ENCODE data around the gene CDK17.

The CDK17 gene

GRCh38 chr12:96241846-96242256 lies 158.4 kb downstream of the CDK17 start:
- Histone ChIP-seq H3K4me1 (ENCODE audit: insufficient read depth, low read length) (no peaks in the 10 kb centered on the region), H3K27ac (ENCODE audit: low read length) (no peak overlapping the region), H3K9me3 (ENCODE audit: insufficient read depth, low read depth, low read length) (no peaks in the 10 kb centered on the region), H3K27me3 (ENCODE audit: insufficient read depth, low read length) (no peaks in the 10 kb centered on the region), H3K36me3 (ENCODE audit: insufficient read depth, low read depth, low read length) (no peaks in the 10 kb centered on the region), H3K4me3 (ENCODE audit: low read length) (no peak overlapping the region), H3K9ac (ENCODE audit: low read depth, low read length) (no peak overlapping the region)

GRCh38 chr12:96241431-96241830 lies 158.8 kb downstream of the CDK17 start:
- Histone ChIP-seq H3K27ac (ENCODE audit: low read length) (no peak overlapping the region), H3K4me1 (ENCODE audit: insufficient read depth, low read length) (no peaks in the 10 kb centered on the region), H3K27me3 (ENCODE audit: insufficient read depth, low read length) (no peaks in the 10 kb centered on the region), H3K36me3 (ENCODE audit: insufficient read depth, low read depth, low read length) (no peaks in the 10 kb centered on the region), H3K4me3 (ENCODE audit: low read length) (no peak overlapping the region), H3K9ac (ENCODE audit: low read depth, low read length) (no peak overlapping the region), H3K9me3 (ENCODE audit: insufficient read depth, low read depth, low read length) (no peaks in the 10 kb centered on the region)

- Histone ChIP-seq H3K4me1 (ENCODE audit: insufficient read depth, low read length) (no peaks in the 10 kb centered on the region), H3K4me3 (ENCODE audit: low read length) (no peak overlapping the region)
Measured at GRCh38 chr12:96240656-96241055, 159.6 kb downstream of the CDK17 start.

GRCh38 chr12:96239711-96240635 lies 160.3 kb downstream of the CDK17 start:
- Histone ChIP-seq H3K36me3 (ENCODE audit: insufficient read depth, low read depth, low read length) (no peaks in the 10 kb centered on the region), H3K9ac (ENCODE audit: low read depth, low read length) (no peak overlapping the region), H3K4me1 (ENCODE audit: insufficient read depth, low read length) (no peaks in the 10 kb centered on the region), H3K27me3 (ENCODE audit: insufficient read depth, low read length) (no peaks in the 10 kb centered on the region), H3K9me3 (ENCODE audit: insufficient read depth, low read depth, low read length) (no peaks in the 10 kb centered on the region), H3K27ac (ENCODE audit: low read length) (no peak overlapping the region), H3K4me3 (ENCODE audit: low read length) (no peak overlapping the region)

More at GRCh38 chr12:96240656-96241055, 159.6 kb downstream of the CDK17 start:
- Histone ChIP-seq H3K36me3 (ENCODE audit: insufficient read depth, low read depth, low read length) (no peaks in the 10 kb centered on the region), H3K27me3 (ENCODE audit: insufficient read depth, low read length) (no peaks in the 10 kb centered on the region), H3K9ac (ENCODE audit: low read depth, low read length) (no peak overlapping the region), H3K27ac (ENCODE audit: low read length) (no peak overlapping the region), H3K9me3 (ENCODE audit: insufficient read depth, low read depth, low read length) (no peaks in the 10 kb centered on the region)

GRCh38 chr12:96238336-96239047 lies 161.7 kb downstream of the CDK17 start:
- H3K9ac ChIP-seq (ENCODE audit: low read depth, low read length) = no peak overlapping the region
- H3K36me3 ChIP-seq (ENCODE audit: insufficient read depth, low read depth, low read length) = no peaks in the 10 kb centered on the region
- H3K4me3 ChIP-seq (ENCODE audit: low read length) = no peak overlapping the region
- no peak overlapping the region for H3K27ac ChIP-seq (ENCODE audit: low read length)
- H3K4me1 ChIP-seq (ENCODE audit: insufficient read depth, low read length) = no peaks in the 10 kb centered on the region
- H3K9me3 ChIP-seq (ENCODE audit: insufficient read depth, low read depth, low read length) = no peaks in the 10 kb centered on the region
- no peaks in the 10 kb centered on the region for H3K27me3 ChIP-seq (ENCODE audit: insufficient read depth, low read length)

GRCh38 chr12:96237465-96238077 lies 162.7 kb downstream of the CDK17 start:
- Histone ChIP-seq H3K9ac (ENCODE audit: low read depth, low read length) (no peak overlapping the region), H3K27me3 (ENCODE audit: insufficient read depth, low read length) (no peaks in the 10 kb centered on the region), H3K27ac (ENCODE audit: low read length) (no peak overlapping the region), H3K36me3 (ENCODE audit: insufficient read depth, low read depth, low read length) (no peaks in the 10 kb centered on the region), H3K9me3 (ENCODE audit: insufficient read depth, low read depth, low read length) (no peaks in the 10 kb centered on the region), H3K4me1 (ENCODE audit: insufficient read depth, low read length) (no peaks in the 10 kb centered on the region), H3K4me3 (ENCODE audit: low read length) (no peak overlapping the region)

- Histone ChIP-seq H3K27me3 (ENCODE audit: insufficient read depth, low read length) (no peaks in the 10 kb centered on the region), H3K27ac (ENCODE audit: low read length) (no peak overlapping the region), H3K9ac (ENCODE audit: low read depth, low read length) (no peak overlapping the region), H3K9me3 (ENCODE audit: insufficient read depth, low read depth, low read length) (no peaks in the 10 kb centered on the region), H3K4me3 (ENCODE audit: low read length) (no peak overlapping the region), H3K4me1 (ENCODE audit: insufficient read depth, low read length) (no peaks in the 10 kb centered on the region), H3K36me3 (ENCODE audit: insufficient read depth, low read depth, low read length) (no peaks in the 10 kb centered on the region)
Measured at GRCh38 chr12:96237035-96237434, 163.2 kb downstream of the CDK17 start.

- Histone ChIP-seq H3K9ac (ENCODE audit: low read depth, low read length) (no peak overlapping the region), H3K9me3 (ENCODE audit: insufficient read depth, low read depth, low read length) (no peaks in the 10 kb centered on the region), H3K4me1 (ENCODE audit: insufficient read depth, low read length) (no peaks in the 10 kb centered on the region), H3K27me3 (ENCODE audit: insufficient read depth, low read length) (no peaks in the 10 kb centered on the region), H3K4me3 (ENCODE audit: low read length) (no peak overlapping the region), H3K27ac (ENCODE audit: low read length) (no peak overlapping the region), H3K36me3 (ENCODE audit: insufficient read depth, low read depth, low read length) (no peaks in the 10 kb centered on the region)
Measured at GRCh38 chr12:96236221-96236822, 163.9 kb downstream of the CDK17 start.

- no peaks in the 10 kb centered on the region for H3K4me1 ChIP-seq (ENCODE audit: insufficient read depth, low read length)
- no peak overlapping the region for H3K27ac ChIP-seq (ENCODE audit: low read length)
- H3K27me3 ChIP-seq (ENCODE audit: insufficient read depth, low read length) = no peaks in the 10 kb centered on the region
- no peak overlapping the region for H3K4me3 ChIP-seq (ENCODE audit: low read length)
- H3K9me3 ChIP-seq (ENCODE audit: insufficient read depth, low read depth, low read length) = no peaks in the 10 kb centered on the region
- no peak overlapping the region for H3K9ac ChIP-seq (ENCODE audit: low read depth, low read length)
- no peaks in the 10 kb centered on the region for H3K36me3 ChIP-seq (ENCODE audit: insufficient read depth, low read depth, low read length)
Measured at GRCh38 chr12:96235484-96235826, 164.8 kb downstream of the CDK17 start.

- no peak overlapping the region for H3K27ac ChIP-seq (ENCODE audit: low read length)
- no peaks in the 10 kb centered on the region for H3K9me3 ChIP-seq (ENCODE audit: insufficient read depth, low read depth, low read length)
- no peak overlapping the region for H3K9ac ChIP-seq (ENCODE audit: low read depth, low read length)
- no peaks in the 10 kb centered on the region for H3K36me3 ChIP-seq (ENCODE audit: insufficient read depth, low read depth, low read length)
- no peak overlapping the region for H3K4me3 ChIP-seq (ENCODE audit: low read length)
- no peaks in the 10 kb centered on the region for H3K27me3 ChIP-seq (ENCODE audit: insufficient read depth, low read length)
- H3K4me1 ChIP-seq (ENCODE audit: insufficient read depth, low read length) = no peaks in the 10 kb centered on the region
Measured at GRCh38 chr12:96234591-96235483, 165.4 kb downstream of the CDK17 start.

GRCh38 chr12:96233939-96234461 lies 166.2 kb downstream of the CDK17 start:
- Histone ChIP-seq H3K9ac (ENCODE audit: low read depth, low read length) (no peak overlapping the region), H3K9me3 (ENCODE audit: insufficient read depth, low read depth, low read length) (no peaks in the 10 kb centered on the region), H3K27ac (ENCODE audit: low read length) (no peak overlapping the region), H3K36me3 (ENCODE audit: insufficient read depth, low read depth, low read length) (no peaks in the 10 kb centered on the region), H3K4me3 (ENCODE audit: low read length) (no peak overlapping the region), H3K4me1 (ENCODE audit: insufficient read depth, low read length) (no peaks in the 10 kb centered on the region), H3K27me3 (ENCODE audit: insufficient read depth, low read length) (no peaks in the 10 kb centered on the region)

All from iPS-20b (cell line).